Measurements from ENCODE around the gene PRRT1. TPM values are rescaled to one million over a fixed set of nuclear protein-coding genes. Genes with fewer than 3 reads are reported as not detected.

The PRRT1 gene
- 0.73 to 1.6 TPM (median 1.3 TPM) in 3 replicates for total RNA-seq
- long read RNA-seq, result 0 reads

DNA sequence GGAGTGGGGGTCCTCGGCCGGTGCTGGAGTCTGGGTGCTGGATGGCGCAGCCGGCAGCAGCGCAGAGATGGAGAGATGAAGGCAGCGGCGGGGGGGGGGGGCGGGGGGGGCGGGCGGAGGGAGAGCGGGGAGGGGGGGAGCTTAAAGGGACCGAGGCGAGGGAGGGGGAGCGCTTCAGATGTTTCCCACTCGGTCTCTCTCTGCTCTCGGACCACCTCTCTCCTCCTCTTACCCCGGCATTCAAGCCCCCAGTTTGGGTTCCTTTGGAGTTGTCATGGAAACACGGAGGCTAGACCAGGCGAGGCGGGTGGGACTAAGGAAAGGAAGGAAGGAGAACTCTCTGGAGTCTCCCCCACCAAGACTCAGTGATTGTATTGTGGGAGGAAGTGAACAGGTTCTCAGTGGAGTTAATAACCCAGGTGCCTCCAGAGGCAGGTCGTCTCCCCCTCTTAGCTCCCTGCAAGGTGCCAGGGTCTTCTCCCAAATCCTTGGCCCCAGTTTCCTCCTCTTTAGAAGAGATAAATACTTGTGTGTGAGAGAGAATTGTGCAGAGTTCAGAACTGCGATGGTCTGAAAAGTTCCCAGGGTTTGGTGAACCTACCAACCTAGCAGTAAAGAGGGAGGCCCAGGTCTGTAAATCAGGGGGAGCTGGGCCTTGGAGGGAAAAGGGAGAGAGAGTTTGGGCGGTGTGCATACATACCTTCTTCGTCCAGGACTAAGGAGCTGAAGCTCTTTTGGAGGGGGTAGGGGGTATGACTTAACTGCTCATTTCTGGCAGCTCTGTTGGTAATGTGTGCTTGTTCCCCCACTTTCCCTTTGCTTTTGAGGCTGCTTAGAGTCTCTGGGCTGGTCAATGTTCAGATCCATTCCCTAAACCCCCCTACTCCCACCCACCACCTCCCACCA lies at the start of gene PRRT1:
Gene PRRT1, minus strand, starts transcription at position 77 of the 906 bp plus-strand sequence. CDS start 112 bp downstream, outside the sequence.
- H3K27me3 Mint-ChIP-seq (ENCODE audit: low read depth), result no peaks in the 10 kb centered on the region
- H3K4me1 Mint-ChIP-seq (ENCODE audit: low read depth), result peaks cover 33% of the 10 kb centered on the region
- DNase-seq (ENCODE audit: low spot score), result no peak
- no peaks in the 10 kb centered on the region for H3K9me3 Mint-ChIP-seq (ENCODE audit: low read depth)
- H3K4me3 Mint-ChIP-seq (ENCODE audit: unreplicated experiment), result peak within 1 kb of the TSS; percentile 99
- TF ChIP-seq, protein P1, sequence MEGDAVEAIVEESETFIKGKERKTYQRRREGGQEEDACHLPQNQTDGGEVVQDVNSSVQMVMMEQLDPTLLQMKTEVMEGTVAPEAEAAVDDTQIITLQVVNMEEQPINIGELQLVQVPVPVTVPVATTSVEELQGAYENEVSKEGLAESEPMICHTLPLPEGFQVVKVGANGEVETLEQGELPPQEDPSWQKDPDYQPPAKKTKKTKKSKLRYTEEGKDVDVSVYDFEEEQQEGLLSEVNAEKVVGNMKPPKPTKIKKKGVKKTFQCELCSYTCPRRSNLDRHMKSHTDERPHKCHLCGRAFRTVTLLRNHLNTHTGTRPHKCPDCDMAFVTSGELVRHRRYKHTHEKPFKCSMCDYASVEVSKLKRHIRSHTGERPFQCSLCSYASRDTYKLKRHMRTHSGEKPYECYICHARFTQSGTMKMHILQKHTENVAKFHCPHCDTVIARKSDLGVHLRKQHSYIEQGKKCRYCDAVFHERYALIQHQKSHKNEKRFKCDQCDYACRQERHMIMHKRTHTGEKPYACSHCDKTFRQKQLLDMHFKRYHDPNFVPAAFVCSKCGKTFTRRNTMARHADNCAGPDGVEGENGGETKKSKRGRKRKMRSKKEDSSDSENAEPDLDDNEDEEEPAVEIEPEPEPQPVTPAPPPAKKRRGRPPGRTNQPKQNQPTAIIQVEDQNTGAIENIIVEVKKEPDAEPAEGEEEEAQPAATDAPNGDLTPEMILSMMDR (IDR thresholded peaks at IDR 0.05), result no peak
- peak within 1 kb of the TSS; percentile 99 for H3K27ac Mint-ChIP-seq (ENCODE audit: unreplicated experiment)
- H3K36me3 Mint-ChIP-seq (ENCODE audit: low read depth), result peaks cover 3% of the 10 kb centered on the region

DNA sequence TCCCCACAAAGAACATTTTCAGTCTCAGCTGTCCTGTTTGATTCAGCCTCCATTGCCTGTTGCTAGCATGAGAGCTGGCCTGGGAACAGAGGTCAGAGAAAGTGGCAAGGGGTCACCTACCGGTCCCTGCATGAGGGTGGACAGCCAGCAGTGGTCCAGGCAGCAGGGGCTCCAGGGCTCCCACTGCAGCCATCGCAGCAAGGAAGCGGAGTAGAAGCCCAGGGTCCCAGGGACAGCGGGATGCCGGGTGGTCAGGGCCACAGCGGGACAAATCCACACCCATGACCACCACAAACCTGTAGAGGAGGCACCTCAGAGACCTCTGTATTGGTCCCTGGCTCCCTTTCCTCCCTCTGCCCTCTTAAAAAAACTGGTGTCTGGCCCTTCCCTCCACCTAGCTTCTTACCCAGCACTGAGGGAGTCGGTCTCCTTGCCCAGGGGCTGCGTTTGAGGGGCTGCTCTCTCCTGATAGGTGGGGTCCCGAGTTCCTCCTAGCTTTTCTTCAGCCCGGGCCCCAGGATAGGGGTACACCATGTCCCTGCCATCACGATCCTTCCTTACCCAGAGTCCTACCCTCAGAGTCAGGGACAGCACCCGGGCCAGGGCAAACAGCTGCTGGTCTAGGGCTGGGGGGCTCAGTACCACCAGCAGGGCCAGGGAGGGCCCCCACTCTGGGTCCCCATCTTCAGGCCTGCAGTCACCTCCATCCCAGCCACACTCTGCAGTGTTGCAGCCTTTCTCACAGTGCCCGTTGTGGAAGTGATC lies 49.2 kb upstream of the PRRT1 start:
- Mint-ChIP-seq H3K36me3 (ENCODE audit: low read depth) (no peaks in the 10 kb centered on the region), H3K4me1 (ENCODE audit: low read depth) (peaks cover 17% of the 10 kb centered on the region), H3K27me3 (ENCODE audit: low read depth) (peaks cover 6% of the 10 kb centered on the region), H3K9me3 (ENCODE audit: low read depth) (no peaks in the 10 kb centered on the region), H3K27ac (ENCODE audit: unreplicated experiment) (no peak overlapping the region), H3K4me3 (ENCODE audit: unreplicated experiment) (no peak overlapping the region)
- no peak for DNase-seq (ENCODE audit: low spot score)
- TF ChIP-seq, protein P1 (IDR thresholded peaks at IDR 0.05), result no peak

DNA sequence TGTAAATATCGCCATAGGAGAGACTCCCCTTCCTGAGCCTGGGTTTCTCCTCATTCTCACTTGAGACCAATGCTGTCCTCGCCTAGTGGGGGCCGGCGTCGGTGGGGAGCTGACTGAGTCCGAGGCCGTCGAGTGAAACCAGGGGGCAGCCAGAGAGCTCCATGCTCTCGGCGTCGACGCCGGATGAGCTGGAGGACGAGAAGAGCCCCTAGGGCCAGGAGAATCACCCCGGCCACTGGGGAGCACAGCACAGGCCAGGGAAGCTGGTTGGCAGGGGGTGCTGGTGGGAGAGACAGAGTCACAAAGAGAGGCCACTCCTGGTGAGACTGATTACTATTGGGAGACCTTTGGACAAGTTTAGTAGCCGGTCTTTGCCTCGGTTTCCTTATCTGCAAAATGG lies 47.1 kb upstream of the PRRT1 start:
- TF ChIP-seq, protein P1 (IDR thresholded peaks at IDR 0.05), result no peak
- no peaks in the 10 kb centered on the region for H3K9me3 Mint-ChIP-seq (ENCODE audit: low read depth)
- H3K4me3 Mint-ChIP-seq (ENCODE audit: unreplicated experiment), result no peak overlapping the region
- DNase-seq (ENCODE audit: low spot score), result no peak
- peaks cover 27% of the 10 kb centered on the region for H3K4me1 Mint-ChIP-seq (ENCODE audit: low read depth)
- H3K27ac Mint-ChIP-seq (ENCODE audit: unreplicated experiment), result no peak overlapping the region
- H3K36me3 Mint-ChIP-seq (ENCODE audit: low read depth), result no peaks in the 10 kb centered on the region
- no peaks in the 10 kb centered on the region for H3K27me3 Mint-ChIP-seq (ENCODE audit: low read depth)

DNA sequence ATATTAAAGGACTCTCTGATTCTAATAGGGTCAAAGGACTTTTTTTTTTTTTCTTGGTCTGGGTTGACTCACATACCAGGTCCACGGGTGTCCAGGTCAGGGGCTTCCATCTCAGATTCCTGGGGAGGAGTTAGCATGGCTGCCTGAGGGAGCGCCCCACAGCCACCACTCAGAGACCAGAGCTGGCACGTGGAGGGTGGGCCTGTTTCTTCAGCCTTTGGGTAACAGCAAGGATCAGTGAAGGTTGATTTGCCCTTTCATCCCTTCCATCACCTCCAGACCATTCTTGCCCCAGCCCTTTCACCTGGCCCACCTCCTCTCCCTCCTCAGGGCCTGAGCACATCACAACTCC lies 46.6 kb upstream of the PRRT1 start:
- H3K9me3 Mint-ChIP-seq (ENCODE audit: low read depth), result no peaks in the 10 kb centered on the region
- H3K27me3 Mint-ChIP-seq (ENCODE audit: low read depth), result no peaks in the 10 kb centered on the region
- DNase-seq (ENCODE audit: low spot score), result no peak
- H3K4me3 Mint-ChIP-seq (ENCODE audit: unreplicated experiment), result no peak overlapping the region
- no peaks in the 10 kb centered on the region for H3K36me3 Mint-ChIP-seq (ENCODE audit: low read depth)
- TF ChIP-seq, protein P1 (IDR thresholded peaks at IDR 0.05), result no peak
- H3K27ac Mint-ChIP-seq (ENCODE audit: unreplicated experiment), result no peak overlapping the region
- peaks cover 23% of the 10 kb centered on the region for H3K4me1 Mint-ChIP-seq (ENCODE audit: low read depth)

Data from chondrocyte (in vitro differentiated cells).